ENCODE data around the gene LATS1. TPM values are rescaled to one million over a fixed set of nuclear protein-coding genes. Genes with fewer than 3 reads are reported as not detected.

Gene LATS1
- total RNA-seq, 6 donors from 2014 or later = 23.1 to 34.4 (median 29.9) TPM

GRCh38 chr6:149734915-149735314, 17.0 kb upstream of the LATS1 start:
- 89 to 94% methylated on average over 1 of the region's 1 CpG for WGBS, 2 donors
- peaks cover 18 to 89% (median 60%) of the 10 kb centered on the region in 4 donors for H3K36me3 ChIP-seq
- H3K27me3 ChIP-seq = no peaks in the 10 kb centered on the region
- no peak for ATAC-seq (ENCODE audit: low FRiP score in 2 of 2)
- no peak overlapping the region for H3K27ac ChIP-seq
- TF ChIP-seq POLR2AphosphoS5 (IDR thresholded peaks at IDR 0.05) (no peak), CTCF (IDR thresholded peaks at IDR 0.05) (no peak)
- H3K4me3 ChIP-seq = no peak overlapping the region
- H3K4me1 ChIP-seq = no peaks in the 10 kb centered on the region
- no peak for DNase-seq
- no peaks in the 10 kb centered on the region for H3K9me3 ChIP-seq

- no peak overlapping the region for H3K27ac ChIP-seq
- ATAC-seq (ENCODE audit: low FRiP score in 2 of 2) = no peak
- H3K9me3 ChIP-seq = no peaks in the 10 kb centered on the region
- H3K4me1 ChIP-seq = peaks cover 0 to 8% (median 0%) of the 10 kb centered on the region in 4 donors
- DNase-seq = no peak
- TF ChIP-seq POLR2AphosphoS5 (IDR thresholded peaks at IDR 0.05) (no peak), EP300 (IDR thresholded peaks at IDR 0.05) (no peak), POLR2A (IDR thresholded peaks at IDR 0.05) (no peak), CTCF (IDR thresholded peaks at IDR 0.05) (no peak)
- H3K4me3 ChIP-seq = no peak overlapping the region
- no peaks in the 10 kb centered on the region for H3K27me3 ChIP-seq
- peaks cover 27 to 91% (median 60%) of the 10 kb centered on the region in 4 donors for H3K36me3 ChIP-seq
- WGBS, 2 donors = 97 to 100% methylated on average over 2 of the region's 2 CpGs
These were observed 15.3 kb upstream of the LATS1 start for GRCh38 chr6:149733089-149733720.

- H3K36me3 ChIP-seq = peaks cover 21 to 77% (median 44%) of the 10 kb centered on the region in 4 donors
- TF ChIP-seq POLR2AphosphoS5 (IDR thresholded peaks at IDR 0.05) (no peak), EP300 (IDR thresholded peaks at IDR 0.05) (no peak), CTCF (IDR thresholded peaks at IDR 0.05) (no peak)
These were observed 11.9 kb upstream of the LATS1 start for GRCh38 chr6:149729824-149730223.

GRCh38 chr6:149728499-149729234, 10.8 kb upstream of the LATS1 start:
- no peak for TF ChIP-seq EP300 (IDR thresholded peaks at IDR 0.05)
- TF ChIP-seq POLR2A (IDR thresholded peaks at IDR 0.05) = no peak
- no peak for TF ChIP-seq POLR2AphosphoS5 (IDR thresholded peaks at IDR 0.05)
- TF ChIP-seq CTCF (IDR thresholded peaks at IDR 0.05) = no peak
- peak overlapping the region; percentile 15 to 60 (median 52) for H3K27ac ChIP-seq
- H3K4me3 ChIP-seq = no peak overlapping the region
- 75 to 82% methylated on average over 5 of the region's 5 CpGs for WGBS, 2 donors
- DNase-seq (no peak), ATAC-seq (ENCODE audit: low FRiP score in 2 of 2) (no peak)
- peaks cover 21 to 70% (median 35%) of the 10 kb centered on the region in 4 donors for H3K36me3 ChIP-seq
- H3K4me1 ChIP-seq = peaks cover 0 to 8% (median 2%) of the 10 kb centered on the region in 4 donors
- no peaks in the 10 kb centered on the region for H3K27me3 ChIP-seq
- no peaks in the 10 kb centered on the region for H3K9me3 ChIP-seq

More at GRCh38 chr6:149729824-149730223, 11.9 kb upstream of the LATS1 start:
- peaks cover 0 to 8% (median 0%) of the 10 kb centered on the region in 4 donors for H3K4me1 ChIP-seq
- no peak overlapping the region for H3K27ac ChIP-seq
- H3K27me3 ChIP-seq = no peaks in the 10 kb centered on the region
- H3K9me3 ChIP-seq = no peaks in the 10 kb centered on the region
- H3K4me3 ChIP-seq = no peak overlapping the region
- DNase-seq (no peak), ATAC-seq (ENCODE audit: low FRiP score in 2 of 2) (no peak)
- WGBS, 2 donors = 78 to 86% methylated on average over 8 of the region's 8 CpGs

Data from upper lobe of left lung (tissue), 6 donors.